Embryonic facial prominence (tissue), 1 donor: ENCODE data around the gene EEF2.

Experiments used
- DNase-seq: peaks from one replicate; pipeline ENCODE4 v3.0.0-alpha.2; 2016; ENCODE audit errors: extremely low spot score

Gene EEF2

GRCh38 chr19:3984908-3985642, at the start of gene EEF2:
TSS of gene EEF2 (minus strand) at chr19:3985463. CDS start at chr19:3985380, 83 bp downstream.
- peak; percentile 83 for DNase-seq

GRCh38 chr19:4034048-4035017, 49.1 kb upstream of the EEF2 start:
- no peak for DNase-seq

- no peak for DNase-seq
Observed at GRCh38 chr19:4033028-4033956, 48.0 kb upstream of the EEF2 start.

GRCh38 chr19:4032436-4032835, 47.2 kb upstream of the EEF2 start:
- DNase-seq, result no peak

- no peak for DNase-seq
Observed at GRCh38 chr19:4031420-4031819, 46.2 kb upstream of the EEF2 start.

GRCh38 chr19:4030981-4031380, 45.7 kb upstream of the EEF2 start:
- no peak for DNase-seq

- no peak for DNase-seq
Observed at GRCh38 chr19:4030552-4030951, 45.3 kb upstream of the EEF2 start.

GRCh38 chr19:4029247-4029614, 44.0 kb upstream of the EEF2 start:
- no peak for DNase-seq

GRCh38 chr19:4028334-4029246, 43.3 kb upstream of the EEF2 start:
- DNase-seq, result no peak

GRCh38 chr19:4027146-4027545, 41.9 kb upstream of the EEF2 start:
- no peak for DNase-seq

GRCh38 chr19:4025317-4025716, 40.1 kb upstream of the EEF2 start:
- no peak for DNase-seq

- DNase-seq, result no peak
Observed at GRCh38 chr19:4023600-4024398, 38.5 kb upstream of the EEF2 start.

- DNase-seq, result no peak
Observed at GRCh38 chr19:4019578-4019977, 34.3 kb upstream of the EEF2 start.

GRCh38 chr19:4018775-4019504, 33.7 kb upstream of the EEF2 start:
- DNase-seq, result no peak

- no peak for DNase-seq
Observed at GRCh38 chr19:4018140-4018613, 32.9 kb upstream of the EEF2 start.

- no peak for DNase-seq
Observed at GRCh38 chr19:4016903-4017638, 31.8 kb upstream of the EEF2 start.

GRCh38 chr19:4016486-4016885, 31.2 kb upstream of the EEF2 start:
- DNase-seq, result no peak

GRCh38 chr19:4015705-4016402, 30.6 kb upstream of the EEF2 start:
- DNase-seq, result no peak
